K562 (cell line): ENCODE data around the gene NDRG4. TPM values are rescaled to one million over a fixed set of nuclear protein-coding genes. Genes with fewer than 3 reads are reported as not detected.

Experiments used
- ATAC-seq: fragments of 200-7000 bp; cut with Tn5 transposase; 3 replicates; pipeline ENCODE4 v1.9.1; 2020; ENCODE audit warnings: moderate library complexity
- BruUV-seq: library from RNA; stranded (reverse); fragments of 400-500 nt; replicated peaks from 2 replicates; lab custom pipeline; 2021; lab: Mats Ljungman, UMichigan
- CTCF ChIA-PET: fragments of 300-600 bp; formaldehyde crosslinking; extraction: SDS; loops from one replicate; lab custom pipeline; 2021; ENCODE audit warnings: low intra/inter-chr PET ratio; lab: Yijun Ruan, JAX
- POLR2A ChIA-PET: fragments of 300-600, 350-650 bp; sonication (Branson Sonifier 250); formaldehyde crosslinking; extraction: SDS; loops from one replicate; lab custom pipeline; 2021; ENCODE audit warnings: antibody characterized with exemption, inconsistent platforms; lab: Yijun Ruan, JAX
- DNase-seq, 4 experiments: peaks; one replicate each; pipeline versions ENCODE4 v3.0.0 to v3.0.0-alpha.2; 2011 to 2018; ENCODE audit warnings: low spot score in 3 of 4, mixed read lengths in 3 of 4; ENCODE audit errors: extremely low read depth in 1 of 4
- FAIRE-seq: peaks from 2 replicates; lab custom pipeline; 2011; peaks lifted over from hg19 to GRCh38; lab: Jason Lieb, UNC
- H2AFZ ChIP-seq: 2 replicates; pipeline ENCODE4 v1.6.0; 2011; ENCODE audit warnings: low read depth, low read length, control low read depth, inconsistent platforms
- H3K27ac ChIP-seq: fragments of 200-600 bp; 3 replicates; pipeline ENCODE4 v1.8.0; 2011; ENCODE audit warnings: low read depth, mild to moderate bottlenecking, control low read depth, inconsistent platforms, low read length, moderate library complexity, mixed read lengths; ENCODE audit errors: extremely low read depth
- H3K27me3 ChIP-seq, 2 experiments: fragments of 300-600 bp in 1 of 2; 2 replicates in 1 of 2; 3 replicates in 1 of 2; pipeline versions ENCODE4 v1.6.0 to v1.8.0; 2011; ENCODE audit warnings: inconsistent platforms in 2 of 2, low read length in 2 of 2, mild to moderate bottlenecking in 1 of 2, mixed read lengths in 1 of 2, moderate library complexity in 1 of 2; ENCODE audit not compliant: control insufficient read depth in 2 of 2, insufficient read depth in 2 of 2
- H3K36me3 ChIP-seq: fragments of 300-600 bp; 3 replicates; pipeline ENCODE4 v1.8.0; 2011; ENCODE audit warnings: mild to moderate bottlenecking, low read length, inconsistent platforms; ENCODE audit not compliant: control insufficient read depth, insufficient read depth
- H3K4me1 ChIP-seq, 2 experiments: fragments of 200-600 bp in 1 of 2; replicated peaks in 1 of 2; 2 replicates in 1 of 2; 3 replicates in 1 of 2; pipeline versions ENCODE4 v1.5.1 to v1.8.0; 2011; ENCODE audit warnings: inconsistent platforms in 2 of 2, low read length in 2 of 2, mild to moderate bottlenecking in 1 of 2, mixed read lengths in 1 of 2, moderate library complexity in 1 of 2; ENCODE audit not compliant: control insufficient read depth in 2 of 2, insufficient read depth in 2 of 2
- H3K4me2 ChIP-seq: 2 replicates; pipeline ENCODE4 v1.6.1; 2011; ENCODE audit warnings: low read length, control low read depth, inconsistent platforms, mixed read lengths; ENCODE audit not compliant: insufficient read depth
- H3K4me3 ChIP-seq: fragments of 200-600 bp; sonication (generic), shearing (Covaris generic); 2 replicates; pipeline ENCODE4 v1.5.1; 2016; ENCODE audit warnings: control low read depth, inconsistent platforms
- H3K79me2 ChIP-seq: fragments of 200-600 bp; 3 replicates; pipeline ENCODE4 v1.8.0; 2011; ENCODE audit warnings: low read length, inconsistent platforms; ENCODE audit not compliant: control insufficient read depth, insufficient read depth
- H3K9ac ChIP-seq, 2 experiments: 2 replicates each; pipeline versions ENCODE4 v1.6.0 to v1.6.1; 2011; ENCODE audit warnings: low read depth in 2 of 2, low read length in 2 of 2, control low read depth in 1 of 2, inconsistent platforms in 1 of 2, mild to moderate bottlenecking in 1 of 2, mixed read lengths in 1 of 2; ENCODE audit not compliant: insufficient read depth in 1 of 2
- H3K9me1 ChIP-seq: one replicate; pipeline ENCODE4 v1.6.0; 2011; ENCODE audit warnings: inconsistent platforms, mild to moderate bottlenecking, low read length, moderate library complexity; ENCODE audit not compliant: control insufficient read depth, insufficient read depth
- H3K9me3 ChIP-seq: replicated peaks from 2 replicates; pipeline ENCODE4 v1.5.1; 2011; ENCODE audit warnings: low read depth, low read length, inconsistent platforms; ENCODE audit not compliant: control insufficient read depth, insufficient read depth
- H4K20me1 ChIP-seq: replicated peaks from 2 replicates; pipeline ENCODE4 v1.6.1; 2011; ENCODE audit warnings: low read length, inconsistent platforms, mixed read lengths; ENCODE audit not compliant: control insufficient read depth, insufficient read depth
- DPF2 ChIP-seq: fragments of 450-650 bp; IDR thresholded peaks from 2 replicates; pipeline ENCODE4 v1.6.1; 2016
- GTF2E2 ChIP-seq: fragments of 200-800 bp; sonication (Bioruptor generic); IDR thresholded peaks from 2 replicates; pipeline ENCODE4 v1.6.1; 2016; ENCODE audit warnings: missing genetic modification characterization, missing compliant biosample characterization
- POLR2A ChIP-seq: fragments of 450-650 bp; conservative IDR thresholded peaks from 2 replicates; pipeline ENCODE4 v1.6.1; 2016
- POLR2G ChIP-seq: fragments of 200-400 bp; formaldehyde crosslinking; IDR thresholded peaks from 2 replicates; pipeline ENCODE4 v1.6.1; 2017; ENCODE audit warnings: low read depth, mild to moderate bottlenecking, antibody characterized with exemption, low read length, moderate library complexity
- RBM17 ChIP-seq: fragments of 200-400 bp; formaldehyde crosslinking; IDR thresholded peaks from 2 replicates; pipeline ENCODE4 v1.6.1; 2017; ENCODE audit warnings: low read depth, mild to moderate bottlenecking, low read length, borderline replicate concordance
- ZBTB7A ChIP-seq: IDR thresholded peaks from 2 replicates; pipeline ENCODE4 v1.6.1; 2011; ENCODE audit warnings: low read depth, mild to moderate bottlenecking, low read length, moderate library complexity, borderline replicate concordance; ENCODE audit not compliant: control insufficient read depth
- ZKSCAN1 ChIP-seq: fragments of 150-350 bp; IDR thresholded peaks from 2 replicates; pipeline ENCODE4 v1.6.1; 2016; ENCODE audit warnings: low read depth, low read length
- ZNF212 ChIP-seq: fragments of 450-650 bp; formaldehyde crosslinking; IDR thresholded peaks from 2 replicates; pipeline ENCODE4 v1.4.0; 2020; ENCODE audit warnings: mild to moderate bottlenecking
- ZNF699 ChIP-seq: fragments of 250-450 bp; sonication (Bioruptor Pico); IDR thresholded peaks from 2 replicates; pipeline ENCODE4 v1.8.0; 2021; ENCODE audit warnings: mild to moderate bottlenecking, moderate library complexity; ENCODE audit not compliant: insufficient replicate concordance
- WGBS: fragments of 100-300 bp; shearing (Covaris generic); methylation state at CpG from one replicate; pipeline ENCODE4 v1.1.6; 2016; ENCODE audit warnings: low coverage, mixed read lengths; ENCODE audit not compliant: insufficient coverage; ENCODE audit errors: missing lambda C conversion rate; 5-methylcytosine and 5-hydroxymethylcytosine counted together
- in situ Hi-C: fragments of 300-500 bp; cut with MboI; formaldehyde crosslinking; loops from 4 replicates; pipeline ENCODE4 v1.15.0; 2018; ENCODE audit warnings: inconsistent platforms, mixed read lengths
- intact Hi-C: fragments of 100-400 bp; cut with micrococcal nuclease; formaldehyde crosslinking; loops from 2 replicates; pipeline ENCODE4 v1.14.2; 2022
- polyA plus RNA-seq, 8 experiments: library from polyadenylated mRNA; depleted of rRNA in 4 of 8; stranded (reverse) in 5 of 8; unstranded in 3 of 8; fragments of >200 nt; fragmentation: Nextera tagmentation in 2 of 8; fragmentation: Illumina TruSeq in 1 of 8; extraction: Ambion mirVana in 2 of 8; extraction: Trizol in 1 of 8; gene quantifications; 2 replicates each; pipeline versions ENCODE4 v1.2.1 to v1.2.3, GENCODE V29; 2011 to 2014; ENCODE audit warnings: inconsistent platforms in 1 of 8, missing spikeins in 1 of 8
- total RNA-seq, 7 experiments: library from RNA; depleted of rRNA in 6 of 7; stranded (reverse); fragments of >200 nt in 6 of 7; fragmentation: Illumina TruSeq in 2 of 7; extraction: Trizol in 2 of 7; gene quantifications; 2 replicates each; pipeline versions ENCODE4 v1.2.1 to v1.2.3, GENCODE V29; 2011 to 2021; ENCODE audit warnings: low replicate concordance in 1 of 7
- TF ChIP-seq, protein P1 (sequence below): fragments of 450-650 bp; IDR thresholded peaks from 2 replicates; pipeline ENCODE4 v1.7.0; 2016; ENCODE audit warnings: borderline replicate concordance
- TF ChIP-seq, protein P2 (sequence below): fragments of 450-650 bp; formaldehyde crosslinking; IDR thresholded peaks from 2 replicates; pipeline ENCODE4 v1.4.0; 2022; ENCODE audit warnings: mild to moderate bottlenecking, moderate library complexity
- TF ChIP-seq, protein P3 (sequence below): fragments of 250-450 bp; sonication (Bioruptor Pico); IDR thresholded peaks from 2 replicates; pipeline ENCODE4 v1.5.0; 2021
- TF ChIP-seq, protein P4 (sequence below): fragments of 250-450 bp; sonication (Bioruptor Pico); IDR thresholded peaks from 2 replicates; pipeline ENCODE4 v1.8.0; 2021; ENCODE audit warnings: moderate library complexity, mild to moderate bottlenecking, inconsistent platforms

The NDRG4 gene
- total and polyA plus RNA-seq, 9 of the 15 experiments (the other 6 are each of a cell fraction or from before 2014, with no cell fraction given), result 0.06 to 0.95 (median 0.28) TPM

DNA sequence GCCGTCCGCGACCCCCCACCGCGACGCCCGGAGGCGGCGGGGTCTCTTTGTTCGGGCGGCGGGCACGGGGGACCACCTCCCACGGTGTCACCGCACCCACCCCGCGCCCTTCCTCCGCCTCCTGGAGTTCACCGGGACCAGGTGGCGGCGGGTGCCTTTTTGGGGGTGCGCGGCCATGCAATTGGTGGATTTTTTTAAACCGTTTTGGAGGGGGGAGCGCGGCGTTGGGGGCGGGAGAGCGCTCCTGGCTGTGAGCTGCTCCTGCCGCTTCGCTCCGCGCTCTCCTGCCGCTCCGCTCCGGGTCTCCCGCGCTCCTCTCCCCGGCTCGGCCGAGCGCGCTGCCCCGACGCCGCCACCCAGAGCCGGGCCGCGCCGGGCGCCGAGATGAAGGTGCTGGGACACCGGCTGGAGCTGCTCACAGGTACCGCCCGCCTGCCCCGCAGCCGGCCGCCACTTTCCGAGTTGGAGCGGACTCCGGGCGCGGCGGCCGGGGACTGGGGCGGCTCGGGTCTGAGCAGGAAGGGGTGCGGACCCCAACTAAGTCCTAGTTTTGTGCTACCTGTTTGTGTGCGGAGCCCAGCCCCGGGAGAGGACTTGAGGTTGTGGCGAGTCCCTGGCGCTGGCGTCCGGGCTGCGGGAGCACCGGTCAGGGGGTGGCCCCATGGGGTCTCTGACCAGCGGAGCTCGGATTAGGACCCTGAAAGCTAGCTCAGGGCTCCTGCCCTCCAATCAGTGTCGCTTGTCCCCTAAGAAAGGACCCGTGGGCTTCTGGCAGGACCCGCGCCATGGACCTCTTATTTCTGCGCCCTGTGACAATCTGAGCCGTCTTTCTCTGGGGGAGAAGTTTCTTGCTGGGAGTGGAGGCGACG is 35.7 kb upstream of the NDRG4 start (continued):
- TF ChIP-seq, protein P1, sequence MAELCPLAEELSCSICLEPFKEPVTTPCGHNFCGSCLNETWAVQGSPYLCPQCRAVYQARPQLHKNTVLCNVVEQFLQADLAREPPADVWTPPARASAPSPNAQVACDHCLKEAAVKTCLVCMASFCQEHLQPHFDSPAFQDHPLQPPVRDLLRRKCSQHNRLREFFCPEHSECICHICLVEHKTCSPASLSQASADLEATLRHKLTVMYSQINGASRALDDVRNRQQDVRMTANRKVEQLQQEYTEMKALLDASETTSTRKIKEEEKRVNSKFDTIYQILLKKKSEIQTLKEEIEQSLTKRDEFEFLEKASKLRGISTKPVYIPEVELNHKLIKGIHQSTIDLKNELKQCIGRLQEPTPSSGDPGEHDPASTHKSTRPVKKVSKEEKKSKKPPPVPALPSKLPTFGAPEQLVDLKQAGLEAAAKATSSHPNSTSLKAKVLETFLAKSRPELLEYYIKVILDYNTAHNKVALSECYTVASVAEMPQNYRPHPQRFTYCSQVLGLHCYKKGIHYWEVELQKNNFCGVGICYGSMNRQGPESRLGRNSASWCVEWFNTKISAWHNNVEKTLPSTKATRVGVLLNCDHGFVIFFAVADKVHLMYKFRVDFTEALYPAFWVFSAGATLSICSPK, result no peak
- TF ChIP-seq DPF2 (no peak), GTF2E2 (tag) (no peak), RBM17 (no peak)

DNA sequence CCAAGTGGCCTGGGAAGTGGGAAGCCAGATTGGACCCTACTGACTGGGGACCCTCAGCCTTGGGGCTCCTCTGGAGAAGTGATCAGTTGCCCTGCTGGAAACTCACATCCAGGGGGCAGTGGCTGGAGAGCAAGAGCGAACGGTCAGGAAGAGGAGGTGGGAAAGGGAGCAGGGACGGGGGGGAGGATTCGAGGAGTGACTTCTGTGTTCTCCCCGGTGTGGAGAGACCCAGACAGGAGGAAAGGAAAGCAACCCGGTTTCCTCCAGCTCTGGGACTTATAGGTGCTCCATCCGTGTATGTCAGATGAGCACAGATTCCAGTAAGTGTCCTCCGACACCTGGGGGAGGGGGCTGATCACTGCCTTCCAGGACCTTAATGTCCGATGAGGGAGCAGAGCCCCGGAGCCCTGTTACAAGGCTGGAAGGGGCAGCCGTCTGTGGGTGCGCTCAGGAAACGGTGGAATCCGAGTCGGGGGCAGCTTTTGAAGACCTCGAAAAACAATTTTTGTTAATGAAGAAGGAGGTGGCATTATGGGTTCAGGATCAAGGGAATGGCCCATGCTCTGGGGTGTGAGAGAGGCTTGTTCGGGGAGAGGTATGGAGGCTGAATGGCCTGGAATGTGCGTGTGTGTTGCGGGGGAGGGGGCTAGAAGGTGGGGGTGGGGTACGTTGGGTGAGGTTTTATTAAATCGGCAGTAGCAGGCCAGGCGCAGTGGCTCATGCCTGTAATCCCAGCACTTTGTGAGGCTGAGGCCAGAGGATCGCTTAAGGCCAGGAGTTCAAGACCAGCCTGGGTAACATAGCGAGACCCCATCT is 34.8 kb upstream of the NDRG4 start:
- Histone ChIP-seq H3K36me3 (no peaks in the 10 kb centered on the region), H3K4me3 (no peak overlapping the region), H3K9me1 (peaks cover 3% of the 10 kb centered on the region), H3K9me3 (no peaks in the 10 kb centered on the region), H3K27me3 (peaks cover 26 to 58% of the 10 kb centered on the region in 2 experiments), H3K27ac (no peak overlapping the region), H3K9ac (no peak overlapping the region), H4K20me1 (peaks cover 6% of the 10 kb centered on the region; the same call in 1 of the 2 replicates), H3K4me2 (no peak overlapping the region), H3K79me2 (no peaks in the 10 kb centered on the region), H2AFZ (no peak overlapping the region), H3K4me1 (peaks cover 0 to 19% of the 10 kb centered on the region in 2 experiments; a peak in 2 of 5 replicates)
- FAIRE-seq (no peak), DNase-seq (no peak), ATAC-seq (no peak)
- BruUV-seq, result no TSS peak
- intact Hi-C loops (no loop called here), in situ Hi-C loops (no loop called here)
- WGBS, result 5% methylated on average over 21 of the region's 24 CpGs
- POLR2A ChIA-PET, result no interaction called here
- CTCF ChIA-PET, result no interaction called here
- TF ChIP-seq ZKSCAN1 (no peak), POLR2G (no peak), POLR2A (no peak), ZNF699 (CRISPR knock-in tag) (no peak), ZBTB7A (no peak), ZNF212 (no peak)
- TF ChIP-seq, protein P2, sequence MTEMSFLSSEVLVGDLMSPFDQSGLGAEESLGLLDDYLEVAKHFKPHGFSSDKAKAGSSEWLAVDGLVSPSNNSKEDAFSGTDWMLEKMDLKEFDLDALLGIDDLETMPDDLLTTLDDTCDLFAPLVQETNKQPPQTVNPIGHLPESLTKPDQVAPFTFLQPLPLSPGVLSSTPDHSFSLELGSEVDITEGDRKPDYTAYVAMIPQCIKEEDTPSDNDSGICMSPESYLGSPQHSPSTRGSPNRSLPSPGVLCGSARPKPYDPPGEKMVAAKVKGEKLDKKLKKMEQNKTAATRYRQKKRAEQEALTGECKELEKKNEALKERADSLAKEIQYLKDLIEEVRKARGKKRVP (CRISPR knock-in tag), result no peak
- TF ChIP-seq, protein P3, sequence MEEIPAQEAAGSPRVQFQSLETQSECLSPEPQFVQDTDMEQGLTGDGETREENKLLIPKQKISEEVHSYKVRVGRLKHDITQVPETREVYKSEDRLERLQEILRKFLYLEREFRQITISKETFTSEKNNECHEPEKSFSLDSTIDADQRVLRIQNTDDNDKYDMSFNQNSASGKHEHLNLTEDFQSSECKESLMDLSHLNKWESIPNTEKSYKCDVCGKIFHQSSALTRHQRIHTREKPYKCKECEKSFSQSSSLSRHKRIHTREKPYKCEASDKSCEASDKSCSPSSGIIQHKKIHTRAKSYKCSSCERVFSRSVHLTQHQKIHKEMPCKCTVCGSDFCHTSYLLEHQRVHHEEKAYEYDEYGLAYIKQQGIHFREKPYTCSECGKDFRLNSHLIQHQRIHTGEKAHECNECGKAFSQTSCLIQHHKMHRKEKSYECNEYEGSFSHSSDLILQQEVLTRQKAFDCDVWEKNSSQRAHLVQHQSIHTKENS (CRISPR knock-in tag), result no peak
- TF ChIP-seq, protein P4, sequence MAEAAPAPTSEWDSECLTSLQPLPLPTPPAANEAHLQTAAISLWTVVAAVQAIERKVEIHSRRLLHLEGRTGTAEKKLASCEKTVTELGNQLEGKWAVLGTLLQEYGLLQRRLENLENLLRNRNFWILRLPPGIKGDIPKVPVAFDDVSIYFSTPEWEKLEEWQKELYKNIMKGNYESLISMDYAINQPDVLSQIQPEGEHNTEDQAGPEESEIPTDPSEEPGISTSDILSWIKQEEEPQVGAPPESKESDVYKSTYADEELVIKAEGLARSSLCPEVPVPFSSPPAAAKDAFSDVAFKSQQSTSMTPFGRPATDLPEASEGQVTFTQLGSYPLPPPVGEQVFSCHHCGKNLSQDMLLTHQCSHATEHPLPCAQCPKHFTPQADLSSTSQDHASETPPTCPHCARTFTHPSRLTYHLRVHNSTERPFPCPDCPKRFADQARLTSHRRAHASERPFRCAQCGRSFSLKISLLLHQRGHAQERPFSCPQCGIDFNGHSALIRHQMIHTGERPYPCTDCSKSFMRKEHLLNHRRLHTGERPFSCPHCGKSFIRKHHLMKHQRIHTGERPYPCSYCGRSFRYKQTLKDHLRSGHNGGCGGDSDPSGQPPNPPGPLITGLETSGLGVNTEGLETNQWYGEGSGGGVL (CRISPR knock-in tag), result no peak
